A549 (cell line): ENCODE results near the gene TTBK2. TPM values are rescaled to one million over a fixed set of nuclear protein-coding genes. Genes with fewer than 3 reads are reported as not detected.

Experiments used
- ATAC-seq, 2 experiments: fragments of 200-7000 bp in 1 of 2; fragments of >200 bp in 1 of 2; cut with Nextera tagmentation in 1 of 2; cut with Tn5 transposase in 1 of 2; 3 replicates each; pipeline versions ENCODE4 v1.8.0 to v1.9.1; 2018 to 2020; ENCODE audit warnings: mild to moderate bottlenecking in 1 of 2, moderate library complexity in 1 of 2
- CTCF ChIA-PET: fragments of 300-600 bp; sonication (Branson Sonifier 250); formaldehyde crosslinking; extraction: SDS; loops from one replicate; lab custom pipeline; 2021; ENCODE audit warnings: antibody characterized with exemption, inconsistent platforms; lab: Yijun Ruan, JAX
- POLR2A ChIA-PET: fragments of 350-600 bp; formaldehyde crosslinking; extraction: SDS; loops from one replicate; lab custom pipeline; 2021; ENCODE audit warnings: antibody characterized with exemption, inconsistent platforms; lab: Yijun Ruan, JAX
- DNase-seq, 2 experiments: peaks; one replicate each; pipeline versions ENCODE4 v3.0.0 to v3.0.0-alpha.2; 2011 to 2016; ENCODE audit warnings: low read depth in 1 of 2, low spot score in 1 of 2
- FAIRE-seq: peaks from 2 replicates; lab custom pipeline; 2011; peaks lifted over from hg19 to GRCh38; lab: Jason Lieb, UNC
- H3K27ac ChIP-seq, 2 experiments: fragments of >200 bp; sonication (Bioruptor Twin); formaldehyde crosslinking; 3 replicates each; pipeline ENCODE4 v1.5.1; 2016 to 2017
- H3K4me1 ChIP-seq: fragments of >200 bp; sonication (Bioruptor Twin); formaldehyde crosslinking; 3 replicates; pipeline ENCODE4 v1.6.1; 2016
- H3K4me2 ChIP-seq: fragments of >200 bp; sonication (Bioruptor Twin); formaldehyde crosslinking; 3 replicates; pipeline ENCODE4 v1.6.1; 2016
- H3K4me3 ChIP-seq: fragments of >200 bp; sonication (Bioruptor Twin); formaldehyde crosslinking; 3 replicates; pipeline ENCODE4 v1.5.1; 2016
- H3K9me3 ChIP-seq: fragments of >200 bp; sonication (Bioruptor Twin); formaldehyde crosslinking; 3 replicates; pipeline ENCODE4 v1.6.1; 2016
- CHD2 ChIP-seq: fragments of 150-350 bp; IDR thresholded peaks from 2 replicates; pipeline ENCODE4 v1.6.1; 2014; ENCODE audit warnings: low read length; ENCODE audit not compliant: partially characterized antibody
- CHD4 ChIP-seq: fragments of 200-600 bp; sonication (generic); IDR thresholded peaks from 2 replicates; pipeline ENCODE4 v1.6.1; 2016; ENCODE audit warnings: antibody characterized with exemption, mild to moderate bottlenecking, borderline replicate concordance
- EHF ChIP-seq: fragments of 250-450 bp; sonication (Bioruptor Pico); IDR thresholded peaks from 2 replicates; pipeline ENCODE4 v1.5.0; 2020; ENCODE audit warnings: mild to moderate bottlenecking
- EHMT2 ChIP-seq: fragments of 200-600 bp; sonication (generic); IDR thresholded peaks from 2 replicates; pipeline ENCODE4 v1.6.1; 2016; ENCODE audit warnings: antibody characterized with exemption, low read depth, mild to moderate bottlenecking, moderate library complexity
- HEYL ChIP-seq: fragments of 250-450 bp; sonication (Bioruptor Pico); IDR thresholded peaks from 2 replicates; pipeline ENCODE4 v1.8.0; 2021; ENCODE audit warnings: mild to moderate bottlenecking, moderate library complexity
- HOXB5 ChIP-seq: fragments of 250-450 bp; sonication (Bioruptor Pico); IDR thresholded peaks from 2 replicates; pipeline ENCODE4 v1.5.0; 2020; ENCODE audit warnings: mild to moderate bottlenecking, moderate library complexity
- JUN ChIP-seq, 2 experiments: fragments of >200 bp; sonication (Bioruptor Twin); formaldehyde crosslinking; IDR thresholded peaks; 2 replicates in 1 of 2; 3 replicates in 1 of 2; pipeline ENCODE4 v1.6.1; 2016 to 2017
- KDM5A ChIP-seq: fragments of 200-600 bp; sonication (generic); IDR thresholded peaks from 2 replicates; pipeline ENCODE4 v1.6.1; 2016; ENCODE audit warnings: antibody characterized with exemption, mild to moderate bottlenecking
- MAFK ChIP-seq: fragments of 450-650 bp; IDR thresholded peaks from 2 replicates; pipeline ENCODE4 v1.6.1; 2014; ENCODE audit not compliant: partially characterized antibody
- MAZ ChIP-seq: fragments of 150-350 bp; IDR thresholded peaks from 2 replicates; pipeline ENCODE4 v1.6.1; 2014; ENCODE audit warnings: antibody characterized with exemption, low read depth, low read length, borderline replicate concordance
- NPAS2 ChIP-seq: fragments of 250-450 bp; sonication (Bioruptor Pico); IDR thresholded peaks from 2 replicates; pipeline ENCODE4 v1.8.0; 2022; ENCODE audit warnings: mild to moderate bottlenecking, moderate library complexity, borderline replicate concordance
- SMC3 ChIP-seq: fragments of >200 bp; sonication (Bioruptor Twin); formaldehyde crosslinking; IDR thresholded peaks from 3 replicates; pipeline ENCODE4 v1.6.1; 2018; ENCODE audit warnings: inconsistent platforms
- TP53 ChIP-seq: fragments of 250-450 bp; sonication (Bioruptor Pico); IDR thresholded peaks from 2 replicates; pipeline ENCODE4 v1.5.0; 2021; ENCODE audit warnings: mild to moderate bottlenecking, moderate library complexity
- ZSCAN20 ChIP-seq: fragments of 250-450 bp; sonication (Bioruptor Pico); IDR thresholded peaks from 2 replicates; pipeline ENCODE4 v1.8.0; 2022; ENCODE audit warnings: mild to moderate bottlenecking, moderate library complexity
- WGBS: methylation state at CpG from one replicate; pipeline ENCODE4 v1.1.6; 2017; ENCODE audit errors: missing lambda C conversion rate; 5-methylcytosine and 5-hydroxymethylcytosine counted together
- polyA plus RNA-seq, 4 experiments: library from polyadenylated mRNA; depleted of rRNA in 3 of 4; stranded (reverse); fragments of >200 nt; fragmentation: RNase III in 1 of 4; extraction: RNeasy Plus Mini Kit Qiagen cat#74134 plus additional on column Dnase treatment in 1 of 4; gene quantifications; 2 replicates in 3 of 4; 3 replicates in 1 of 4; pipeline ENCODE4 v1.2.3, GENCODE V29; 2011 to 2017
- TF ChIP-seq, protein P1 (sequence below): IDR thresholded peaks from 2 replicates; pipeline ENCODE4 v1.6.1; 2012
- TF ChIP-seq, protein P2 (sequence below): fragments of 250-450 bp; sonication (Bioruptor Pico); IDR thresholded peaks from 2 replicates; pipeline ENCODE4 v1.5.0; 2021; ENCODE audit warnings: mild to moderate bottlenecking, moderate library complexity, borderline replicate concordance
- TF ChIP-seq, protein P3 (sequence below): fragments of 450-650 bp; IDR thresholded peaks from 2 replicates; pipeline ENCODE4 v1.6.1; 2014; ENCODE audit warnings: antibody characterized with exemption
- TF ChIP-seq, protein P4 (sequence below): fragments of >200 bp; sonication (Bioruptor Twin); formaldehyde crosslinking; IDR thresholded peaks from 2 replicates; pipeline ENCODE4 v1.6.1; 2016
- TF ChIP-seq, protein P5 (sequence below): IDR thresholded peaks from 2 replicates; pipeline ENCODE4 v1.6.1; 2012; ENCODE audit warnings: low read depth, borderline replicate concordance
- TF ChIP-seq, protein P6 (sequence below): fragments of 150-350 bp; IDR thresholded peaks from 2 replicates; pipeline ENCODE4 v1.6.1; 2014; ENCODE audit warnings: low read depth, mild to moderate bottlenecking, low read length
- TF ChIP-seq, protein P7 (sequence below): fragments of 200-600 bp; sonication (generic); IDR thresholded peaks from 2 replicates; pipeline ENCODE4 v1.6.1; 2016; ENCODE audit warnings: antibody characterized with exemption, mild to moderate bottlenecking, moderate library complexity

Gene TTBK2
- polyA plus RNA-seq, 2 of the 4 experiments (the other 2 are of a cell fraction): 2.3 to 5.6 TPM

DNA sequence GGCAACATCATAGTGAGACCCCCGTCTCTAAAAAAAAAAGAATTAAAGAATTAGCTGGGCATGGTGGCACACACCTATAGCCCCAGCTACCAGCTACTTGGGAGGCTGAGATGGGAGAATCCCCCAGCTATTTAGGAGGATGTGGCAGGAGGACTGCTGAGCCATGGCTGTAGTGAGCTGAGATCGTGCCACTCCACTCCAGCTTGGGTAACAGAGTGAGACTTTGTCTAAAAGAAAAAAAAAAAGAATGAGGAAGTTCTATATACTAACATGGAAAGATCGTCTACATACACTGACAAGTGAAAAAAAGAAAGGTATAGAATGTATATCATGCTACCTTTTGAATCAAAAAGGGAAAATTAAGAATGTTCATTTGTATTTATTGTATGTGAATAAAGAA, 99.8 kb downstream of the TTBK2 start:
- no peak for FAIRE-seq
- 84% methylated on average over 3 of the region's 3 CpGs for WGBS
- DNase-seq: no peak
- no peak overlapping the region for H3K4me3 ChIP-seq
- no peaks in the 10 kb centered on the region for H3K4me1 ChIP-seq
- H3K27ac ChIP-seq: no peak overlapping the region
- POLR2A ChIA-PET: no interaction called here
- TF ChIP-seq, protein P1, sequence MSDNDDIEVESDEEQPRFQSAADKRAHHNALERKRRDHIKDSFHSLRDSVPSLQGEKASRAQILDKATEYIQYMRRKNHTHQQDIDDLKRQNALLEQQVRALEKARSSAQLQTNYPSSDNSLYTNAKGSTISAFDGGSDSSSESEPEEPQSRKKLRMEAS: no peak
- TF ChIP-seq, protein P2, sequence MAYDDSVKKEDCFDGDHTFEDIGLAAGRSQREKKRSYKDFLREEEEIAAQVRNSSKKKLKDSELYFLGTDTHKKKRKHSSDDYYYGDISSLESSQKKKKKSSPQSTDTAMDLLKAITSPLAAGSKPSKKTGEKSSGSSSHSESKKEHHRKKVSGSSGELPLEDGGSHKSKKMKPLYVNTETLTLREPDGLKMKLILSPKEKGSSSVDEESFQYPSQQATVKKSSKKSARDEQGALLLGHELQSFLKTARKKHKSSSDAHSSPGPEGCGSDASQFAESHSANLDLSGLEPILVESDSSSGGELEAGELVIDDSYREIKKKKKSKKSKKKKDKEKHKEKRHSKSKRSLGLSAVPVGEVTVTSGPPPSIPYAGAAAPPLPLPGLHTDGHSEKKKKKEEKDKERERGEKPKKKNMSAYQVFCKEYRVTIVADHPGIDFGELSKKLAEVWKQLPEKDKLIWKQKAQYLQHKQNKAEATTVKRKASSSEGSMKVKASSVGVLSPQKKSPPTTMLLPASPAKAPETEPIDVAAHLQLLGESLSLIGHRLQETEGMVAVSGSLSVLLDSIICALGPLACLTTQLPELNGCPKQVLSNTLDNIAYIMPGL: no peak
- TF ChIP-seq MAFK (no peak), MAZ (no peak)
- CTCF ChIA-PET: interaction anchor here (0.6 to 0.8 kb wide), 2 partner anchors 14 to 83 kb away, joined by 3 read pairs; partner anchors contain the start of gene CDAN1
- H3K4me2 ChIP-seq: no peak overlapping the region
- H3K9me3 ChIP-seq: no peaks in the 10 kb centered on the region
- no peak for ATAC-seq

DNA sequence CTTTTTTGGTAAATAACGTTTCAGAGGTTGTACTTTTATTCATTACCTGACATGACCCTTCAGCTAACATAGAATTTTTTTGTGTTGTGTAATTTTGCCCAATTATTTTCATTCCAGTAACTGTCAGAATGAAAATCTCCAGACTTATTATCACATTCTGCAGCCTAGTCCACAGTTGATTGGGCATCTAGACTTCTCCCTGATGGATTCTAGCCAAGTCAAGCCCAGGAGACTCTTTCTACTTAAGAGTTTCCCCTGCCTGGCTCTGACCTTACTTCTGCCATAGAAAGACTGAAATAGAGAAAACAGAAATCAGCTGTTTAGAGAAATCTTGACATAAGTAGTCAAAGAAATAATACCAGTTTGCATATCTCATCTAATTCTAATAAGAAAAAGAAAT, 100.8 kb downstream of the TTBK2 start:
- ATAC-seq (no peak), DNase-seq (no peak), FAIRE-seq (no peak)
- ChIA-PET CTCF (no interaction called here), POLR2A (no interaction called here)
- Histone ChIP-seq H3K4me1 (no peaks in the 10 kb centered on the region), H3K9me3 (no peaks in the 10 kb centered on the region), H3K4me2 (no peak overlapping the region), H3K27ac (no peak overlapping the region), H3K4me3 (no peak overlapping the region)
- TF ChIP-seq, protein P3, sequence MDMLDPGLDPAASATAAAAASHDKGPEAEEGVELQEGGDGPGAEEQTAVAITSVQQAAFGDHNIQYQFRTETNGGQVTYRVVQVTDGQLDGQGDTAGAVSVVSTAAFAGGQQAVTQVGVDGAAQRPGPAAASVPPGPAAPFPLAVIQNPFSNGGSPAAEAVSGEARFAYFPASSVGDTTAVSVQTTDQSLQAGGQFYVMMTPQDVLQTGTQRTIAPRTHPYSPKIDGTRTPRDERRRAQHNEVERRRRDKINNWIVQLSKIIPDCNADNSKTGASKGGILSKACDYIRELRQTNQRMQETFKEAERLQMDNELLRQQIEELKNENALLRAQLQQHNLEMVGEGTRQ: no peak
- TF ChIP-seq HOXB5 (CRISPR knock-in tag): no peak
- no peak for TF ChIP-seq KDM5A
- TF ChIP-seq JUN (IDR thresholded peaks at IDR 0.05): no peak
- TF ChIP-seq, protein P4, sequence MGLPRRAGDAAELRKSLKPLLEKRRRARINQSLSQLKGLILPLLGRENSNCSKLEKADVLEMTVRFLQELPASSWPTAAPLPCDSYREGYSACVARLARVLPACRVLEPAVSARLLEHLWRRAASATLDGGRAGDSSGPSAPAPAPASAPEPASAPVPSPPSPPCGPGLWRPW: no peak
- TF ChIP-seq TP53: no peak
- no peak for TF ChIP-seq ZSCAN20 (CRISPR knock-in tag)
- 44% methylated on average over 1 of the region's 1 CpG for WGBS

DNA sequence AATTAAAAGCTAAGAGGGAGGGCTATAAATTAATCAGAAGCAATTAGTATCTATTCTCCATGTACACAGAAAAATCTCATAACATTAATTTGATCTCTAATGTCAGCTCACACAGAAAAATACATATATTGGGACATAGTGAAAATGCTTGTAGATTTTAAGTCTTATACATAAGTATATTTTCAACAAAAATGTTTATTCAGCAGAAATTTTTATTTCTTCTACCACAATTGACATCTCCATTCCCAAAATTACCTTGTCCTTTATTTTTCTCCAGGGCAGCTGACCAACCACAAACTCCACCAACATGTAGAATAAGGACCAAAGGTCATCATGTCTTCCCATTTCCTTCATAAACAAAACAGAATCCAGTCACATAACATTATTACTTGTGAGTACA, 109.1 kb downstream of the TTBK2 start:
- ChIA-PET POLR2A (no interaction called here), CTCF (interaction anchor here (1.8 kb wide), 1 partner anchor 10 kb away, joined by 5 read pairs; no protein-coding TSS in a partner anchor)
- ATAC-seq (no peak), FAIRE-seq (no peak), DNase-seq (no peak)
- H3K4me3 ChIP-seq: no peak overlapping the region
- no peak overlapping the region for H3K4me2 ChIP-seq
- no peaks in the 10 kb centered on the region for H3K4me1 ChIP-seq
- no peak overlapping the region for H3K27ac ChIP-seq
- no peaks in the 10 kb centered on the region for H3K9me3 ChIP-seq
- TF ChIP-seq MAFK (peak; percentile 63), EHF (CRISPR knock-in tag) (no peak)

DNA sequence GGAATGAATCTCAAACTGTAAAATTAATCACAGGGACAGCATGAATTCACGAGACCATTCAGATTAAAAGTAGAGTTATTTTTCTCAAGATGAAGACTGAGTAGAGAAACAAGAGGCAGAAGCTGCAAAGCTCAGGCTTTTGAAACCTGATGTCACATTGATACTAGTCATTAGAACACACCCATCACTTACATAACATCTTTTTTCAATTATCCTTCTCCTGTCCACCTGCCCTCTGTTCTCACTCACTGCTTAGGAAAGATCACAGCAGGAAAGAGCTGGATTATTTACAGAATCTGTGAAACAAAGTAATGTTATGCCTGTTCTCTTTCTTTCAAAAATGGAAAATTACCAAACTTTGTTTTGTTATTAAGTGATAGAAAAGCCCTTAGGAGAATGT, 111.7 kb downstream of the TTBK2 start:
- Histone ChIP-seq H3K4me1 (no peaks in the 10 kb centered on the region), H3K4me3 (no peak overlapping the region), H3K9me3 (no peaks in the 10 kb centered on the region), H3K4me2 (no peak overlapping the region), H3K27ac (no peak overlapping the region)
- ATAC-seq (no peak), FAIRE-seq (no peak), DNase-seq (no peak)
- CTCF ChIA-PET: no interaction called here
- POLR2A ChIA-PET: no interaction called here
- TF ChIP-seq, protein P5, sequence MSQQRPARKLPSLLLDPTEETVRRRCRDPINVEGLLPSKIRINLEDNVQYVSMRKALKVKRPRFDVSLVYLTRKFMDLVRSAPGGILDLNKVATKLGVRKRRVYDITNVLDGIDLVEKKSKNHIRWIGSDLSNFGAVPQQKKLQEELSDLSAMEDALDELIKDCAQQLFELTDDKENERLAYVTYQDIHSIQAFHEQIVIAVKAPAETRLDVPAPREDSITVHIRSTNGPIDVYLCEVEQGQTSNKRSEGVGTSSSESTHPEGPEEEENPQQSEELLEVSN: no peak
- TF ChIP-seq SMC3: no peak
- TF ChIP-seq HEYL (CRISPR knock-in tag): no peak
- TF ChIP-seq EHMT2: no peak
- TF ChIP-seq CHD2: no peak
- TF ChIP-seq, protein P6, sequence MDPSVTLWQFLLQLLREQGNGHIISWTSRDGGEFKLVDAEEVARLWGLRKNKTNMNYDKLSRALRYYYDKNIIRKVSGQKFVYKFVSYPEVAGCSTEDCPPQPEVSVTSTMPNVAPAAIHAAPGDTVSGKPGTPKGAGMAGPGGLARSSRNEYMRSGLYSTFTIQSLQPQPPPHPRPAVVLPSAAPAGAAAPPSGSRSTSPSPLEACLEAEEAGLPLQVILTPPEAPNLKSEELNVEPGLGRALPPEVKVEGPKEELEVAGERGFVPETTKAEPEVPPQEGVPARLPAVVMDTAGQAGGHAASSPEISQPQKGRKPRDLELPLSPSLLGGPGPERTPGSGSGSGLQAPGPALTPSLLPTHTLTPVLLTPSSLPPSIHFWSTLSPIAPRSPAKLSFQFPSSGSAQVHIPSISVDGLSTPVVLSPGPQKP: no peak
- TF ChIP-seq, protein P7, sequence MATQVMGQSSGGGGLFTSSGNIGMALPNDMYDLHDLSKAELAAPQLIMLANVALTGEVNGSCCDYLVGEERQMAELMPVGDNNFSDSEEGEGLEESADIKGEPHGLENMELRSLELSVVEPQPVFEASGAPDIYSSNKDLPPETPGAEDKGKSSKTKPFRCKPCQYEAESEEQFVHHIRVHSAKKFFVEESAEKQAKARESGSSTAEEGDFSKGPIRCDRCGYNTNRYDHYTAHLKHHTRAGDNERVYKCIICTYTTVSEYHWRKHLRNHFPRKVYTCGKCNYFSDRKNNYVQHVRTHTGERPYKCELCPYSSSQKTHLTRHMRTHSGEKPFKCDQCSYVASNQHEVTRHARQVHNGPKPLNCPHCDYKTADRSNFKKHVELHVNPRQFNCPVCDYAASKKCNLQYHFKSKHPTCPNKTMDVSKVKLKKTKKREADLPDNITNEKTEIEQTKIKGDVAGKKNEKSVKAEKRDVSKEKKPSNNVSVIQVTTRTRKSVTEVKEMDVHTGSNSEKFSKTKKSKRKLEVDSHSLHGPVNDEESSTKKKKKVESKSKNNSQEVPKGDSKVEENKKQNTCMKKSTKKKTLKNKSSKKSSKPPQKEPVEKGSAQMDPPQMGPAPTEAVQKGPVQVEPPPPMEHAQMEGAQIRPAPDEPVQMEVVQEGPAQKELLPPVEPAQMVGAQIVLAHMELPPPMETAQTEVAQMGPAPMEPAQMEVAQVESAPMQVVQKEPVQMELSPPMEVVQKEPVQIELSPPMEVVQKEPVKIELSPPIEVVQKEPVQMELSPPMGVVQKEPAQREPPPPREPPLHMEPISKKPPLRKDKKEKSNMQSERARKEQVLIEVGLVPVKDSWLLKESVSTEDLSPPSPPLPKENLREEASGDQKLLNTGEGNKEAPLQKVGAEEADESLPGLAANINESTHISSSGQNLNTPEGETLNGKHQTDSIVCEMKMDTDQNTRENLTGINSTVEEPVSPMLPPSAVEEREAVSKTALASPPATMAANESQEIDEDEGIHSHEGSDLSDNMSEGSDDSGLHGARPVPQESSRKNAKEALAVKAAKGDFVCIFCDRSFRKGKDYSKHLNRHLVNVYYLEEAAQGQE: no peak
- no peak for TF ChIP-seq CHD4
- TF ChIP-seq NPAS2 (CRISPR knock-in tag): no peak
- 97% methylated on average over 1 of the region's 1 CpG for WGBS
